Pancreas (tissue), 10 donors: ENCODE data around the gene AATF. TPM values are rescaled to one million over a fixed set of nuclear protein-coding genes. Genes with fewer than 3 reads are reported as not detected.

Experiments
- ATAC-seq, 4 donors: fragments of 200-7000 bp; cut with Tn5 transposase; one replicate each; pipeline versions ENCODE4 v1.8.0 to v1.9.1; 2020; ENCODE audit warnings: mild to moderate bottlenecking in 4 of 4, moderate library complexity in 4 of 4
- DNase-seq, 6 donors: peaks; one replicate each; pipeline ENCODE4 v3.0.0-alpha.2; 2020
- FAIRE-seq: peaks from 2 replicates; lab custom pipeline; 2012; peaks lifted over from hg19 to GRCh38; lab: Jason Lieb, UNC
- H3K27ac ChIP-seq, 4 donors: fragments of 200-600 bp; sonication (generic); 1 replicate in 3 of 4; 2 replicates in 1 of 4; pipeline versions ENCODE4 v1.5.0 to v1.8.0; 2020
- H3K27me3 ChIP-seq, 4 donors: fragments of 200-600 bp; one replicate each; pipeline ENCODE4 v1.8.0; 2021
- H3K36me3 ChIP-seq, 3 donors: fragments of 200-600 bp; sonication (generic) in 1 of 3; one replicate each; pipeline versions ENCODE4 v1.5.0 to v1.8.0; 2020 to 2021
- H3K4me1 ChIP-seq, 3 donors: fragments of 200-600 bp; one replicate each; pipeline ENCODE4 v1.8.0; 2021
- H3K4me3 ChIP-seq, 4 donors: fragments of 200-600 bp; sonication (generic) in 2 of 4; one replicate each; pipeline versions ENCODE4 v1.5.0 to v1.8.0; 2020 to 2021
- H3K9me3 ChIP-seq, 4 donors: fragments of 200-600 bp; one replicate each; pipeline ENCODE4 v1.8.0; 2021
- WGBS, 2 donors: extraction: QIAGEN DNeasy Blood & Tissue Kit; methylation state at CpG; one replicate each; pipeline ENCODE4 v1.1.7; 2013; 5-methylcytosine and 5-hydroxymethylcytosine counted together
- intact Hi-C, 3 donors: fragments of 100-400 bp; cut with DNase I; formaldehyde crosslinking; loops; one replicate each; pipeline versions ENCODE4 v1.11.1 to v1.14.2; 2022
- polyA plus RNA-seq, 2 donors: library from polyadenylated mRNA; stranded (reverse); fragments of 200-250 nt; gene quantifications; one replicate each; pipeline ENCODE4 v1.2.3, GENCODE V29; 2013
- total RNA-seq, 6 donors: library from RNA; stranded (reverse); fragmentation: NEBNext Ultra II Directional in 4 of 6; extraction: Animal tissue kit (Norgen Biotek cat#: 25700) in 4 of 6; gene quantifications; one replicate each; pipeline versions ENCODE4 v1.2.1 to v1.2.4, GENCODE V29; 2021 to 2023
- TF ChIP-seq, protein P1 (sequence below), 4 donors: fragments of 200-600 bp; sonication (generic) in 3 of 4; IDR thresholded peaks; one replicate each; pipeline versions ENCODE4 v1.5.0 to v1.8.0; 2021; ENCODE audit warnings: antibody characterized with exemption in 4 of 4
- donor health status: healthy with polysubstance abuse.
- donor health status: DM: no; HTN: no; CAD: no; lungs with moderate emphysema.
- donor health status: DM: no; HTN: no; CAD: no.
- donor health status: control.
- donor health status: control.
- donor health status: Bipolar disorder and iron deficiency.
- donor health status: DM: yes; HTN: yes; CAD: no.
- donor health status: DM: no; HTN: no; CAD: no.
- donor health status: DM: no; HTN: no; CAD: no.
- donor health status: DM: yes; HTN: yes; CAD: no.

Gene AATF
- total and polyA plus RNA-seq, 8 donors = 20.1 to 38.4 (median 28.5) TPM

DNA sequence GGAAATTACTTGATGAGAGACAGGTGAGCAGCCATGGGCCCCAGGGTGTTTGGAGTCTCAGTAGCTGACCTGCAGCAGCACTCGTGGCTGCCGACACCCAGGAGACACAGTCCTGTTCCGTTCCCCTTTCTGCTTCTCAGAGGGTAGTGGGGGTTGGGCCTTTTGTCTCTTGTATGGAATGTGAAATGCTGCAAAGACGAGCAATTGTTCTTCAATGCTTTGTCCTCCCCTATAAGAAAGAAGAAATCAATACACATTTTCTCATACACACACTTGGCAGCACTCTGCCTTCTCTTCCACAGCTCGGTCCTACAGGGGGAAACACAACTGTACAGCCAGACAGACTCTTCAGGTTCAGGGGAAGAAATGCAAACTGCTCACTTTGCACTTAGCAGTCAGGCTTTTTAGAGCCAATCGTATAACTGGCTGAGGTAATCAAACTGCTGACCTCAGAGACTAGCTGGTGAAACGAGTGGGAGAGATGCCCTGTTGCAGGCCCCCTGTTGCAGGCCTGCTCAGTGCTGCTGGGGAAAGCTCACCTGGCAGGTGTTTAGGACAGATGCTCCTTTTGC lies 96.7 kb downstream of the AATF start:
- TF ChIP-seq, protein P1, sequence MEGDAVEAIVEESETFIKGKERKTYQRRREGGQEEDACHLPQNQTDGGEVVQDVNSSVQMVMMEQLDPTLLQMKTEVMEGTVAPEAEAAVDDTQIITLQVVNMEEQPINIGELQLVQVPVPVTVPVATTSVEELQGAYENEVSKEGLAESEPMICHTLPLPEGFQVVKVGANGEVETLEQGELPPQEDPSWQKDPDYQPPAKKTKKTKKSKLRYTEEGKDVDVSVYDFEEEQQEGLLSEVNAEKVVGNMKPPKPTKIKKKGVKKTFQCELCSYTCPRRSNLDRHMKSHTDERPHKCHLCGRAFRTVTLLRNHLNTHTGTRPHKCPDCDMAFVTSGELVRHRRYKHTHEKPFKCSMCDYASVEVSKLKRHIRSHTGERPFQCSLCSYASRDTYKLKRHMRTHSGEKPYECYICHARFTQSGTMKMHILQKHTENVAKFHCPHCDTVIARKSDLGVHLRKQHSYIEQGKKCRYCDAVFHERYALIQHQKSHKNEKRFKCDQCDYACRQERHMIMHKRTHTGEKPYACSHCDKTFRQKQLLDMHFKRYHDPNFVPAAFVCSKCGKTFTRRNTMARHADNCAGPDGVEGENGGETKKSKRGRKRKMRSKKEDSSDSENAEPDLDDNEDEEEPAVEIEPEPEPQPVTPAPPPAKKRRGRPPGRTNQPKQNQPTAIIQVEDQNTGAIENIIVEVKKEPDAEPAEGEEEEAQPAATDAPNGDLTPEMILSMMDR (IDR thresholded peaks at IDR 0.05) = no peak
- ATAC-seq (no peak), DNase-seq (no peak), FAIRE-seq (no peak)
- no peaks in the 10 kb centered on the region for H3K36me3 ChIP-seq
- no peaks in the 10 kb centered on the region for H3K4me1 ChIP-seq
- H3K27ac ChIP-seq = no peak overlapping the region
- H3K27me3 ChIP-seq = no peaks in the 10 kb centered on the region
- 75 to 77% methylated on average over 7 of the region's 7 CpGs for WGBS, 2 donors
- intact Hi-C loops = loop anchor here in 2 of 3 donors (5.0 to 10.0 kb wide), 3 partner anchors 341 to 418 kb away; no protein-coding TSS in a partner anchor
- no peak overlapping the region for H3K4me3 ChIP-seq
- no peaks in the 10 kb centered on the region for H3K9me3 ChIP-seq

DNA sequence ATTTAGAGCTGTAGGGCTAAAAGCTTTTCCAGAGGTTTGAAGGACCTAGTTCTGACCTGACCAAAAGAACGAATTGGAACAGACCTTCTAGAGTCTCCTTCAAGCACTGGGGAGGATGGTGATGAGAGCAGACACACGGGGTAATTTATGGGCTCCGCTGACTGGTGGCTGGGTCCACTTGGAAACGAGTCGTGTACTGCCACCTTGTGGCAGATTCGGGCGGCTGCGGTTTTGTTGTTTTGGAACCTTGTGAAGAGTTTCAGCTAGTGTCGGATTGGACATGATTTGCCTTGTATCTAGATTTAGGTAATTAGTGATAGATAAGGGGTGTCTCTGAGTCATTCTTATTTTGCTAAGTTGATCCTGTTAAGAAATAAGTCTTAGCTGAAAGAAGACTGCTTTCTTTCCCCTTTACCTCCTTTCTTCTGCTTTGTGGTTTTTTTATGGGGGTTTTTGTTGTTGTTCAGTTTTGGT lies 98.9 kb downstream of the AATF start:
- WGBS, 2 donors = 6 to 9% methylated on average over 9 of the region's 9 CpGs
- ATAC-seq (peak; percentile 64 to 90 (median 88)), FAIRE-seq (no peak), DNase-seq (peak; percentile 40 to 87 (median 72))
- no peak overlapping the region for H3K4me3 ChIP-seq
- H3K4me1 ChIP-seq = no peaks in the 10 kb centered on the region
- H3K27ac ChIP-seq = no peak overlapping the region
- intact Hi-C loops = loop anchor here in 2 of 3 donors (5.0 to 10.0 kb wide), 3 partner anchors 343 to 420 kb away; no protein-coding TSS in a partner anchor
- no peaks in the 10 kb centered on the region for H3K9me3 ChIP-seq
- TF ChIP-seq, protein P1 (IDR thresholded peaks at IDR 0.05) = peak; percentile 77 to 87 (median 80)
- no peaks in the 10 kb centered on the region for H3K36me3 ChIP-seq
- H3K27me3 ChIP-seq = no peaks in the 10 kb centered on the region

DNA sequence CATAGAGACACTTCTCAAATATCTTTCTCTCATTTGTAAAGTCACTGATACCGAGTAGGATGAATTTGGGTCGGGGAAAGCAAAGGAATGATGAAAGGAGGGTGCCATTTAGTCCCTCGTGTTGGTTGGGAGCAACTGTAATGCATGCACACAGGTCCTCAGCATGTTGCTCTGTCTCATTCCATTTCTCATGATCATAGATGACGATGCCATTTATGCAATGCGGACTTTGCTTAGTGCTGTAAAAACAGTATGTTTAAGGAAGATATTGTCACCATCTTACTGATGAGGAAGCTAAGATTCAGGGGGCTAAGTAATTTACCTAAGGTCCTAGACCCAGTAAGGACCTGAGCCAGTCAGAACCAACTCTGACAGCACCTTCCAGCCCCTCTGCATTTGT lies 100.1 kb downstream of the AATF start:
- Histone ChIP-seq H3K27me3 (no peaks in the 10 kb centered on the region), H3K36me3 (no peaks in the 10 kb centered on the region), H3K27ac (no peak overlapping the region), H3K9me3 (no peaks in the 10 kb centered on the region), H3K4me3 (no peak overlapping the region), H3K4me1 (no peaks in the 10 kb centered on the region)
- FAIRE-seq (no peak), DNase-seq (no peak), ATAC-seq (no peak)
- TF ChIP-seq, protein P1 (IDR thresholded peaks at IDR 0.05) = no peak
- intact Hi-C loops = loop anchor here in 2 of 3 donors (5.0 to 10.0 kb wide), 3 partner anchors 344 to 422 kb away; no protein-coding TSS in a partner anchor
- WGBS, 2 donors = 88 to 89% methylated on average over 5 of the region's 5 CpGs

DNA sequence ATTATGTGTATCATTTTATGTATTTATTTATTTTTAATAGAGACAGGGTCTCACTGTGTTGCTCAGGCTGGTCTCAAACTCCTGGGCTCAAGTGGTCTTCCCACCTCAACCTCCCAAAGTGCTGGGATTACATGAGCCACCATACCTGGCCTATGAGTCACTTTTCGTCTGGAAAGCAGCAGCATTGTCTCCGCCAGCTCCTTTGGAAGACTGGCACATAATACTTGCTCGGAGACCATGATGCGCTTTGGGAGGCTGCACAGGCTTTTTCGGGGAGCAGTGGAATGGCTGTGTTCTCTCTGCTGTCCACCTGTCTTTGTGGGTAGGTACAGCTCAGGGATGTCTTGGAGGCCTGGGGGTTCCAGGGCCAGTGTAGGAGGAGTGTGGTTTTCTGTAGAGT lies 102.2 kb downstream of the AATF start:
- intact Hi-C loops = no loop called here
- no peaks in the 10 kb centered on the region for H3K4me1 ChIP-seq
- no peak overlapping the region for H3K27ac ChIP-seq
- no peaks in the 10 kb centered on the region for H3K27me3 ChIP-seq
- TF ChIP-seq, protein P1 (IDR thresholded peaks at IDR 0.05) = no peak
- no peaks in the 10 kb centered on the region for H3K9me3 ChIP-seq
- 93 to 99% methylated on average over 5 of the region's 5 CpGs for WGBS, 2 donors
- ATAC-seq = no peak
- no peaks in the 10 kb centered on the region for H3K36me3 ChIP-seq
- no peak overlapping the region for H3K4me3 ChIP-seq
- FAIRE-seq = no peak
- no peak for DNase-seq

DNA sequence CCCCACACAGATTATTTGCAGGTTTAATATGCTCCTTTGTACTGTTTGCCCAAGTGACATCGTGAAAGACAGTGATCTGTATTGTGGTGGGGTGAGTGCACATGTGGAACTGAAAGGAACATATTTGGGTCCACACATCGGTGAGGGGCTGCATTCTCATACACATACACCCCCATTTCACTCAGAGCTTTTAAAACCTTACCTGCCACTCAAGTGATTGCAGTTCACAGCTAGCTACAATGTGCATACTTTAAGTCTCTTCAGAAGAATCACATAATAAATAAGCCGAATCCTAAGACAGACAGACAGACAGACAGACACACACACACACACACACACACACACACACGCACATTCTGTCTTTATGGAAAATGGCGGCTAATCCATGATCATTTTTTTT lies 102.6 kb downstream of the AATF start:
- ATAC-seq (no peak), DNase-seq (no peak), FAIRE-seq (no peak)
- Histone ChIP-seq H3K9me3 (no peaks in the 10 kb centered on the region), H3K4me1 (no peaks in the 10 kb centered on the region), H3K27me3 (no peaks in the 10 kb centered on the region), H3K27ac (no peak overlapping the region), H3K36me3 (peaks cover 0 to under 1% (median 0%) of the 10 kb centered on the region in 3 donors), H3K4me3 (no peak overlapping the region)
- 94 to 95% methylated on average over 5 of the region's 5 CpGs for WGBS, 2 donors
- TF ChIP-seq, protein P1 (IDR thresholded peaks at IDR 0.05) = no peak
- intact Hi-C loops = no loop called here
